HG02571 (cell line): ENCODE measurements around the gene DNAJA4.

Experiments used
- ATAC-seq: cut with Tn5 transposase; IDR thresholded peaks from one replicate; pipeline ENCODE4 v1.9.1; 2021; ENCODE audit warnings: mild to moderate bottlenecking, moderate library complexity; ENCODE audit not compliant: unreplicated experiment

DNAJA4 gene

DNA sequence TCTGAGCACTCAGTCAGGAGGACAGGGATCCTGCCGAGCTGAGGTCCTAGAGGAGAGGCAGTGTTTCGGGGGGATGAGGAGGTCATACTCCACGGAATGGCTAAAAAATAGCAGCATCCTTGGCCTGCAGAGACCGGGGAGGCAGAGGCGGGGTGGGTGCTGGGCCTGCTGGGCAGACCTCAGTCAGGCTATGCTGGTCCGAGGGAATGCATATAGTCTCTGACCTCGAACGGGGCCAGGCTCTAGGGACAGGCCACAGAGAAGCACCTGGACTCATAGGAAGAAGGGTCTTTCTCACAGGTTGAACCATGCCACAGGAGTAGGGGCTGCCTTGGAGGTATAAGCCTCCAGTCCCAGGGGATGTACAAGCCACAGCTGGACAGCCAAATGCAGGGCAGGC, 49.0 kb downstream of the DNAJA4 start:
- no peak for ATAC-seq

DNA sequence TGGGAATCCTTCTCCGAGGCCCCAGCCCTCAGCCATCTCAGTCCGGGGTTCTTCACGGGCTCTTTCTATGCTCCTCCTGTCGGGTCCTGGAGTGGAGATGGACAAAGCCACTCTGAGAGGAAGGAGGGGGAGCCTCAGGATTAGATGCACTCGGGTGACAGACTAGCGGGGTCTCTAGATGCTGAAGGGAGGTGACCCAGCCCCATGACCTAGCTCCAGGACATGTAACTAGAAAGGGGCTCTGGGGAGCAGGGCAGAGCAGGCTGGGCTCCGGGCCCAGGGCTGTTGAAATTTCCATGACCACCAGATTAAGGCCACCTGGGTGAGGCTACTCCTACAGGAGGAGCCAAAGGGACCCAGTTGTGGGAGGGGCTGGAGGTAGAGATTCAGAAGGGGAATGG, 49.8 kb downstream of the DNAJA4 start:
- no peak for ATAC-seq

GRCh38 chr15:78315686-78316282, 51.4 kb downstream of the DNAJA4 start:
- ATAC-seq, result no peak

GRCh38 chr15:78316283-78317083, 52.1 kb downstream of the DNAJA4 start:
- ATAC-seq, result no peak

- ATAC-seq, result no peak
These were observed 52.9 kb downstream of the DNAJA4 start for GRCh38 chr15:78317145-78317836.

DNA sequence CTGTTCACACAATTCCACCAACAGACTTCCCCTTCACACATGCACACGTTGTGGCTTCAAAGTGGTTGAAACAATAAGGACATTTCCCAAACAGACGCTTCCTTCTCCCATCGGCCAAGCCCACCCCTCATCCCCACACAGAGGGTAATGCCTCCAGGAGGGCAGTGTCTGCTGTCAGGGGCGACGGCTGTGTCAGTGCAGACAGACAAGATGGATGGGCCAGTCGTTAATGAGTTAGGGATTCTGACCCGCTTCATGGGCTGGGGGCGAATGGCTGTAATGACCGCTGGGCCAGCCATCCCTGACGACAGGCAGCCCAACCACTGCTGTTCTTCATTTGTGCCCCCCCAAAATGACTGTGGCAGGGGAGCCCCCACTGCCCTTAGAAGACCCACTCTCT, 55.2 kb downstream of the DNAJA4 start:
- ATAC-seq, result no peak

- ATAC-seq, result no peak
These were observed 55.8 kb downstream of the DNAJA4 start for GRCh38 chr15:78320183-78320582.

- ATAC-seq, result no peak
These were observed 56.7 kb downstream of the DNAJA4 start for GRCh38 chr15:78321041-78321570.

DNA sequence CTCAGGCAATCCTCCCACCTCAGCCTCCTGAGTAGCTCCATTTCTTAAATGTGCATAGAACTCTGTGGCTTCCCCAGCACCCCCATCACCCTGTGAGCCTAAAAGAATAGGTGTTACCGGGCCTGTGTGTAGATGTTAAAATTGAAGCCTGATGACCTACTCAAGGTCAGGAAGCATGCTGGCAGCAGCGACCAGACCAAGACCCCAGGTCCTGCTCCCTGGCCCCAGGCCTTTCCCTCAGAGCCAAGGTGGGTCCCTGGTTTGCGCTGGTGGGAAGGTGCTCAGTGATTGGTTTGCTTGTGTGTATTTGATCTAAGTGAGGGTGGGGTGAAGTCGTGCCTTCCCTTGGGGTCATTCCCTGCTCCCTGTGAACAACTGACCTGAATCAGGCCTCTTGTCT, 57.4 kb downstream of the DNAJA4 start:
- ATAC-seq, result no peak

DNA sequence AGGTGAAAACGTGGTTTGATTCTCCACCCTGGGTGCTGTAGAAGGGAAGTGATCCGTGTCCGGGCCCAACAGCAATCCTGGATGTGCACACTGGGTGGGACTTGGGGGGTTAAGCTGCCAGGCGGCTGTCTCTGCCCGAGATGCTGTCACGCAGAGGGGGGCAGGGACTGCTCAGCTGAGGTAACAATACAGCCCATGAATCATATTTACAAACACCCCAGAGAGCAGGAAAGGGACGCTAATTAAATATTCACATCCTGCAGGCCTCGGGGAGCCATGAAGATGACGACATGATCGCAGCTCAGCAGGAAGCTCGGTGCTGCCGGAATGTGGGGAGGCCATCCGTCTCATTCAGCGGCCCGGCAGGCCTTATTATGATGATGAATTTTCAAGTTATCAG, 57.9 kb downstream of the DNAJA4 start:
- ATAC-seq, result no peak

- no peak for ATAC-seq
These were observed 58.6 kb downstream of the DNAJA4 start for GRCh38 chr15:78322724-78323521.

DNA sequence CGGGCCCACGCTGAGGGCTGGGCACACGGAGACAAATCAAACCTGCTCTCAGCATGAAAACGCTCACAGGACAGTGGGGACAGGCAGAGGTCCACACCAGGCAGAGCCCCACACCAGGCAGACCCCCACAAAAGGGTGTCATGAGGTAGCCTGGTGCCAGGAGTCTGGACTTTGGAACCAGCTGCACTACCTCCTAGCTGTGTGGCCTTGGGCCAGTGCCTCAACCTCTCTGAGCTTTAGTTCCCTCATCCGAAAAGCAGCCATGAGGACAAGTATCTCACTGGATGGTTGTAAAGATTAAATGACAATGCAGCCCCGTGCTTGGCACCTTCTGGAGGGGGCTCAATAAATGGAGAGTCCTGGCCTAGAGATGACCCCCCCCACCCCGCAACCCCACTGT, 59.3 kb downstream of the DNAJA4 start:
- no peak for ATAC-seq

GRCh38 chr15:78324144-78324543, 59.8 kb downstream of the DNAJA4 start:
- no peak for ATAC-seq

GRCh38 chr15:78325092-78325843, 60.9 kb downstream of the DNAJA4 start:
- no peak for ATAC-seq

- no peak for ATAC-seq
These were observed 63.1 kb downstream of the DNAJA4 start for GRCh38 chr15:78327466-78327865.

- no peak for ATAC-seq
These were observed 65.3 kb downstream of the DNAJA4 start for GRCh38 chr15:78329625-78330024.
